Activated CD4-positive, alpha-beta memory T cell treated with anti-CD3 and anti-CD28 coated beads, Interleukin-2, amount 10 ng/mL, durations not matched to agents 7 days and 5 days (primary cell): ENCODE results near the gene RAD51B. TPM values are rescaled to one million over a fixed set of nuclear protein-coding genes. Genes with fewer than 3 reads are reported as not detected.
A peak's percentile ranks its signal among the peaks of the same experiment; 100 is the strongest.

Experiments
- CTCF ChIA-PET: fragments of 350-600 bp; sonication (Branson Sonifier 250); formaldehyde crosslinking; loops from one replicate; lab custom pipeline; 2021; ENCODE audit warnings: antibody characterized with exemption, inconsistent platforms; lab: Charles Lee
- POLR2A ChIA-PET: fragments of 350-600 bp; sonication (Branson Sonifier 250); formaldehyde crosslinking; loops from one replicate; lab custom pipeline; 2021; ENCODE audit warnings: antibody characterized with exemption; lab: Charles Lee
- DNase-seq: peaks from one replicate; pipeline ENCODE4 v3.0.0-alpha.2; 2020
- H3K27ac Mint-ChIP-seq: one replicate; pipeline ENCODE4 v1.8.0; 2021; ENCODE audit warnings: mild to moderate bottlenecking, mixed read lengths
- H3K27me3 Mint-ChIP-seq: one replicate; pipeline ENCODE4 v1.8.0; 2021; ENCODE audit warnings: mixed read lengths
- H3K36me3 Mint-ChIP-seq: one replicate; pipeline ENCODE4 v1.8.0; 2021; ENCODE audit warnings: low read depth, mixed read lengths
- H3K4me1 Mint-ChIP-seq: one replicate; pipeline ENCODE4 v1.8.0; 2021; ENCODE audit warnings: mixed read lengths
- H3K4me3 Mint-ChIP-seq: one replicate; pipeline ENCODE4 v1.8.0; 2021; ENCODE audit warnings: mild to moderate bottlenecking, mixed read lengths
- H3K9me3 Mint-ChIP-seq: one replicate; pipeline ENCODE4 v1.8.0; 2021; ENCODE audit warnings: mixed read lengths
- total RNA-seq, 2 experiments: library from RNA; stranded (reverse); gene quantifications; one replicate each; pipeline ENCODE4 v1.2.3, GENCODE V29; 2021

Gene RAD51B
- total RNA-seq, 2 experiments from 2014 or later: 33.1 to 40.8 TPM

GRCh38 chr14:67927244-67927643 is 107.7 kb downstream of the RAD51B start:
- CTCF ChIA-PET: no interaction called here
- Mint-ChIP-seq H3K4me3 (no peak overlapping the region), H3K9me3 (peaks cover 13% of the 10 kb centered on the region), H3K27me3 (no peaks in the 10 kb centered on the region), H3K27ac (no peak overlapping the region), H3K36me3 (peaks cover 9% of the 10 kb centered on the region), H3K4me1 (no peaks in the 10 kb centered on the region)
- no peak for DNase-seq
- POLR2A ChIA-PET: no interaction called here

DNA sequence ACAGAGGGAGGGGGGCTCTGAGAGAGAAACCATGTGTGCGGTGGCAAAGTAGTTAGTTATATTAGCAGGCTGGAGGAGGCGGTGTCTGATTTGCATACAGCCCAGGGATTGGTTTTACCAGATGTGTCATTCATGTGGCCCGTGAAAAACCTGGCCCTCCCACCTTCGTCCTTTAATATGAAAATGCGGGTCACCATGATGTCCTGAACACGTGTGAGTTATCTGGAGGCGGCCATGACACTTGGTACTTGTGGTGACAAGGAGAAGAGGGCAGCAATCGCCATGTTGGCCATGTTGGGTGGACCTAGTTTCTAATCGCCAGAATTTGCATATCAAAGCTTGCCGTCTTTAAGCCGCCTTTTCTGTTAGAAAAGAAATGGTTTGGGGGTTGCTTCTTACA is 108.8 kb downstream of the RAD51B start:
- Mint-ChIP-seq H3K36me3 (peaks cover 9% of the 10 kb centered on the region), H3K27ac (no peak overlapping the region), H3K4me1 (no peaks in the 10 kb centered on the region), H3K9me3 (peaks cover 13% of the 10 kb centered on the region), H3K4me3 (no peak overlapping the region), H3K27me3 (no peaks in the 10 kb centered on the region)
- no peak for DNase-seq
- CTCF ChIA-PET: no interaction called here
- POLR2A ChIA-PET: no interaction called here

- peaks cover 2% of the 10 kb centered on the region for H3K4me1 Mint-ChIP-seq
Measured at GRCh38 chr14:67932708-67933246, 113.2 kb downstream of the RAD51B start.

GRCh38 chr14:67933266-67933665 is 113.7 kb downstream of the RAD51B start:
- Mint-ChIP-seq H3K27me3 (no peaks in the 10 kb centered on the region), H3K9me3 (peaks cover 4% of the 10 kb centered on the region), H3K4me3 (no peak overlapping the region), H3K27ac (no peak overlapping the region), H3K4me1 (peaks cover 2% of the 10 kb centered on the region), H3K36me3 (peaks cover 3% of the 10 kb centered on the region)
- ChIA-PET POLR2A (interaction anchor here (0.8 kb wide), 1 partner anchor 860 kb away, joined by 3 read pairs; the partner anchor contains the start of gene ZFP36L1), CTCF (interaction anchor here (0.7 to 4.1 kb wide), 11 partner anchors 11 to 911 kb away, joined by 3 to 15 read pairs (median 4); no protein-coding TSS in a partner anchor)
- DNase-seq: no peak

More at GRCh38 chr14:67932708-67933246, 113.2 kb downstream of the RAD51B start:
- Mint-ChIP-seq H3K27ac (no peak overlapping the region), H3K27me3 (no peaks in the 10 kb centered on the region), H3K4me3 (no peak overlapping the region), H3K9me3 (peaks cover 4% of the 10 kb centered on the region), H3K36me3 (peaks cover 3% of the 10 kb centered on the region)
- no peak for DNase-seq
- POLR2A ChIA-PET: no interaction called here
- CTCF ChIA-PET: interaction anchor here (1.0 to 4.1 kb wide), 5 partner anchors 12 to 911 kb away, joined by 3 to 15 read pairs (median 8); no protein-coding TSS in a partner anchor

DNA sequence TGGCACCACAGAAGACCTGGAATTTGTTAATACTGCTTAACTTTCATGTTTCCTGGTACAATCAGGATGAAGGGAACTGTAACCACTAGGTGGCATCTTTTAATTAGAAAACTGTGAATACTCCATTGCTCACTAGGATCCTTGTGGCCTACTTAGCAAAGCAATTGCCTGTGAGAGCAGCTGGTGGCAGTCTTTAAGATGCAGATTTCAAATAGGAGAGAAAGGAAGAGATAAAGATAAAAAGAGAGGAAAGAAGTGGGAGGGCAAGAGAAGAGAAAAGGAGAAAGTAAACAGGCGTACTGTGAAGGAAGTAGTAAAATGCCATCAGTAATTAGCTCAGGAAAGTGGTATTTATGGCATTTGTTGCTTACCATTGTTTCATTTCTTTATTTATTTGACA is 114.5 kb downstream of the RAD51B start:
- ChIA-PET POLR2A (interaction anchor here (0.8 kb wide), 1 partner anchor 859 kb away, joined by 3 read pairs; the partner anchor contains the start of gene ZFP36L1), CTCF (interaction anchor here (0.7 to 4.1 kb wide), 12 partner anchors 10 to 910 kb away, joined by 3 to 15 read pairs (median 4); no protein-coding TSS in a partner anchor)
- H3K27me3 Mint-ChIP-seq: no peaks in the 10 kb centered on the region
- H3K27ac Mint-ChIP-seq: no peak overlapping the region
- no peak for DNase-seq
- H3K4me3 Mint-ChIP-seq: no peak overlapping the region
- H3K36me3 Mint-ChIP-seq: peaks cover 3% of the 10 kb centered on the region
- H3K9me3 Mint-ChIP-seq: peaks cover 4% of the 10 kb centered on the region
- peaks cover 2% of the 10 kb centered on the region for H3K4me1 Mint-ChIP-seq

DNA sequence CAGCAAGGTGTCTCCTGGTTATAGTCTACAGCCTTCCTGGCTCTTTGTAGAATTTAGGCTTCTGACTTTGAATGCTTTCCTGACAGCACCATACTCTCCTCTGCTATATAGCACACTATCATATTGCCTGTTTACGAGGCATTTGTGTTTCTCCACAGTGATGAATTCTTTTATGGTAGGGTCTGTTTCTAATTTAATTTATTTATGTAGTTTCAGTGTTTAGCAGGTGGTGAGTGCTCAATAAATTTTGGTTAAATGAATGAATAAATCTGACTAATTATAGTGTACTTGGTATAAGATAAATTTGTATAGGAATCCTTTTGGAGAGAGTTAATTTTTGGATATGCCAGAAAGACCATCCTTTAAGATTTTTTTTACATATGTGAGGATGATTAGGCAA is 115.3 kb downstream of the RAD51B start:
- ChIA-PET CTCF (interaction anchor here (1.1 to 4.1 kb wide), 5 partner anchors 10 to 909 kb away, joined by 4 to 15 read pairs (median 5); no protein-coding TSS in a partner anchor), POLR2A (no interaction called here)
- Mint-ChIP-seq H3K36me3 (peaks cover 3% of the 10 kb centered on the region), H3K27ac (no peak overlapping the region), H3K9me3 (peaks cover 4% of the 10 kb centered on the region), H3K27me3 (no peaks in the 10 kb centered on the region), H3K4me3 (no peak overlapping the region), H3K4me1 (peaks cover 2% of the 10 kb centered on the region)
- DNase-seq: no peak

DNA sequence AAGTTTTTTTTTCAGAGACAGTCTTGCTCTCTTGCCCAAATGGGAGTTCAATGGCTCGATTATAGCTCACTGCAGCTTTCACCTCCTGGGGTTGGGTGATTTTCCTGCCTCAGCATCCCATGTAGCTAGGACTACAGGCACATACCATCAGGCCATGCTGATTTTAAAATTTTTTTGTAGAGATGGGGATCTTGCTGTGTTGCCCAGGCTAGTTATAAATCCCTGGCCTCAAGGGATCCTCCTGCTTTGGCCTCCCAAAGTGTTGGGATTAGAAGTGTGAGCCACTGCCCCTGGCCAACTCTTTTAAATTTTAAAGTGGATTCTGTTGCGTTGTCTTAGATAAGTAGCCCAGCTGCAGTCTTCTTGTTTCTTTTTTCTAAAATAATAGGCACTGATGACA is 115.8 kb downstream of the RAD51B start:
- Mint-ChIP-seq H3K9me3 (peaks cover 2% of the 10 kb centered on the region), H3K4me3 (no peak overlapping the region), H3K4me1 (peaks cover 2% of the 10 kb centered on the region), H3K27ac (no peak overlapping the region), H3K36me3 (no peaks in the 10 kb centered on the region), H3K27me3 (no peaks in the 10 kb centered on the region)
- CTCF ChIA-PET: interaction anchor here (4.1 kb wide), 1 partner anchor 9 kb away, joined by 15 read pairs; no protein-coding TSS in a partner anchor
- DNase-seq: no peak
- POLR2A ChIA-PET: no interaction called here

- Mint-ChIP-seq H3K36me3 (no peaks in the 10 kb centered on the region), H3K4me3 (no peak overlapping the region), H3K27ac (no peak overlapping the region), H3K9me3 (no peaks in the 10 kb centered on the region), H3K27me3 (peaks cover 2% of the 10 kb centered on the region), H3K4me1 (peaks cover 2% of the 10 kb centered on the region)
- CTCF ChIA-PET: interaction anchor here (2.2 kb wide), 1 partner anchor 906 kb away, joined by 9 read pairs; no protein-coding TSS in a partner anchor
- DNase-seq: no peak
- POLR2A ChIA-PET: no interaction called here
Measured at GRCh38 chr14:67938071-67938470, 118.5 kb downstream of the RAD51B start.

DNA sequence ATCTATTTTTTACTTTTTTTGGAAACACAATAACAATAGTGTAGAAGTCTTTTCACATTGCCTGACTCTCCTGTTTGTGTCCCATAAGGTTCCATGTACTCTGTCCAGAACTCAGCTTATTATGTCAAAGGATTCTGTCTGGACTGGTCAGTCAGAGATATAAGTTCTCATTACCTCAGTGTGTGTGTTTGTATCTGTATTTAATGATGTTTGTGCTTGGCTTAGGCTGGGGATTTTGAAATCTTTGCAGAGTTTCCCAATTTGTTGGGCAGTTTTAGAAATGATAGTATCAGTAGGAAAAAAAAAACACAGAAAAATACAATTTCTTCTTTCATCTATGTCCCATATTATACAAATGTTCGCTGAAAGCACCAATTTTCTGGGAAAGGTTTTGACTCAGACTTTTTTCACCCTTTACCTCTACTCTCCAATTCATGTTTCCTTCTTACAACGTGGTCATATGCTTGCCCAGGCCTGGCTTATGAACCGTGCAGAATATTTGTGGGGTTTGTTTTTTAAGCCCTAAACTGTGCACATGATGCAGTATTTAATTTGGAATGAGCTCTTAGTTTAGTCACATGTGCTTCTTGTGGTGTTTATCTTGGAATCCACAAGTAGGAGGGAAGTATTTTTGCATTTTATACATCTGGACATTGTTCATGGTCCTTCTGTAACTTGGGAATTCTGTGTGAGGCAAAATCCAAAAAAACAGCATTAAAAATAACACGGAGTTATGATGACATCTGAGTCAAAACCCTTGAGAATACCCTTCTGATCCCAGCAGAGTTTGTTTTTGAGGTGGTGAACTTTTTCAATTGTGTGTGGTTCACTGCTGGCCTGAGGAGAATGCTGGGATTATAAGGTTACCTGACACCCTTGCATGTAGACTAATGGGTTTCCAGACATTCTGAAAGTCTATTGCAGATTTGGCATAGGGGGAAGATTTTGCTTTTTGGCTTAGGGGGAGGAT is 121.2 kb downstream of the RAD51B start:
- H3K27ac Mint-ChIP-seq: no peak overlapping the region
- H3K4me3 Mint-ChIP-seq: no peak overlapping the region
- peaks cover 2% of the 10 kb centered on the region for H3K27me3 Mint-ChIP-seq
- H3K9me3 Mint-ChIP-seq: no peaks in the 10 kb centered on the region
- H3K36me3 Mint-ChIP-seq: no peaks in the 10 kb centered on the region
- H3K4me1 Mint-ChIP-seq: no peaks in the 10 kb centered on the region
- POLR2A ChIA-PET: interaction anchor here (0.7 kb wide), 1 partner anchor 1094 kb away, joined by 3 read pairs; no protein-coding TSS in a partner anchor
- DNase-seq: no peak
- CTCF ChIA-PET: no interaction called here

GRCh38 chr14:67941456-67942018 is 122.0 kb downstream of the RAD51B start:
- H3K4me1 Mint-ChIP-seq: no peaks in the 10 kb centered on the region
- ChIA-PET CTCF (interaction anchor here (0.9 to 1.2 kb wide), 2 partner anchors 19 to 902 kb away, joined by 3 to 4 read pairs; no protein-coding TSS in a partner anchor), POLR2A (no interaction called here)
- no peaks in the 10 kb centered on the region for H3K9me3 Mint-ChIP-seq
- H3K4me3 Mint-ChIP-seq: no peak overlapping the region
- H3K36me3 Mint-ChIP-seq: no peaks in the 10 kb centered on the region
- no peak for DNase-seq
- H3K27me3 Mint-ChIP-seq: peaks cover 2% of the 10 kb centered on the region
- H3K27ac Mint-ChIP-seq: no peak overlapping the region

DNA sequence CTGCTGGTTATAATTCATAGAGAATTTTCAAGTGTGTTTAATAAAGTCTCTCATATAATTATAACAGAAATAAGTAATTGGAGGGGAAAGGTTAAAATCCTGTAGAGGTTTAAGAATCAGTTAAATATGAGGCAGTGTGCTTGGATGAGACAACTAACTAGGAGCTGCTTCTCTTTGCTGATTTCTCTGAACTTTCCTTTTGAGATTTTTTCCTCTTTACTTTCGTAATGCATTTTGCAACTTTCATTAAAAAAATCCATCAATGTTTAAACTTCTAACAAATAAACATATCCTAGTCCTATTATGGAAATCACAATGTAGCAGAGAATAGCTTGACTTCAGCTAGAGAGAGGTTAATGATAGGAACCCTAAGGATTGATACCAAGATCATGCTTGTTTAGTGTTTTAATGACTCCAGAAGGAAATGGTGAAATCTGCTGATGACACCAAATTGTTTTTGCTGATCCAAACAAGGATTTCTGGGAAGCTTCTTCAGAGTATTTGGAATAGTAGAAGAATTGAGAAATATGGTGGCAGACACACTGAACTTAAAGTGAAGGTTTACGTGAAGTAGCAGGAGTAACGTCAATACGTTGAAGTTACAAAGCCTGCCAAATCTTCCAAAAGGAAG is 122.6 kb downstream of the RAD51B start:
- ChIA-PET POLR2A (no interaction called here), CTCF (interaction anchor here (0.9 to 1.2 kb wide), 2 partner anchors 18 to 902 kb away, joined by 3 to 4 read pairs; no protein-coding TSS in a partner anchor)
- Mint-ChIP-seq H3K9me3 (no peaks in the 10 kb centered on the region), H3K4me3 (no peak overlapping the region), H3K27me3 (peaks cover 2% of the 10 kb centered on the region), H3K4me1 (no peaks in the 10 kb centered on the region), H3K27ac (no peak overlapping the region), H3K36me3 (no peaks in the 10 kb centered on the region)
- DNase-seq: no peak

GRCh38 chr14:67943947-67944346 is 124.4 kb downstream of the RAD51B start:
- Mint-ChIP-seq H3K27me3 (peaks cover 2% of the 10 kb centered on the region), H3K4me3 (no peak overlapping the region), H3K36me3 (no peaks in the 10 kb centered on the region), H3K27ac (no peak overlapping the region), H3K4me1 (no peaks in the 10 kb centered on the region), H3K9me3 (no peaks in the 10 kb centered on the region)
- DNase-seq: peak; percentile 30
- ChIA-PET POLR2A (no interaction called here), CTCF (interaction anchor here (0.6 to 4.2 kb wide), 32 partner anchors 10 to 1562 kb away, joined by 3 to 25 read pairs (median 4); no protein-coding TSS in a partner anchor)
